Posterior cingulate gyrus (tissue), 11 donors: Measurements from ENCODE around the gene ABHD12.
A peak's percentile ranks its signal among the peaks of the same experiment; 100 is the strongest.

Experiments
- DNase-seq, 10 donors: peaks; one replicate each; pipeline versions ENCODE4 v3.0.0 to v3.0.0-alpha.2; 2020 to 2021; ENCODE audit warnings: mixed read lengths in 3 of 10
- intact Hi-C: fragments of 100-400 bp; cut with DNase I; formaldehyde crosslinking; loops from one replicate; pipeline ENCODE4 v1.15.1; 2023

Gene ABHD12

DNA sequence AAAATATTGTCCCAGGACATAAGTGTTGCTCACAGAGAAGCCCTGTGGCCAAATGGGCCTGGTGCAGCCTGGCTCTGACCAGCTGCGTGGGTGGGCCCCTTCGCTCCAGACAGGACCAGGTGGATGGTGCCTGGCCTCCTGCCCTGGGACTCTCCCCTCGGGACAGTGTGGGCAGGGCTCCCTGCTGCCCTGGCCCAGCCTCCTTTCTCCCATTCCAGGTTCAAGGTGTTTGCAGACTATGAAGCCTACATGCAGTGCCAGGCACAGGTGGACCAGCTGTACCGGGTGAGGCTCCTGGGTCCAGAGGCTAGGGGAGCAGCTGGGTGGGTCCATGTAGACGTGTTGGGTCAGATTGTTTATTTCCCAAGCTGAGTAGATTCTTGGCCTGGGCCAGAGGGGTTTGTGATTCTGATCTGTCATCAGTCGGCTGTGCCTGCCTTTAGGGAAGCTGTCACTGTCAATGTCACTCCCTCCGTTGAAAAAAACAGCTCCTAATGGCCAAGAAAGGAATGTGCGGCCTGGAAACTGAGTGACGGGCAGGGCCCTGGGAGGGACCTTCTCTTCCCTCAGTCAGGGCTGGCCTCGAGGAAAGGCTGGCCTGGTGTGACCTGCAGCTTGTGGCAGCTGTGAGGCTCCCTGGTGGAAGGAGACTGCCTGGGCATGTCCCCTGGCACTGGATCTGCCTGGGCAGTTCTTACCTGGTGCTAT, 95.1 kb downstream of the ABHD12 start:
- DNase-seq: no peak
- intact Hi-C loops: loop anchor here (10.0 kb wide), 1 partner anchor 61 kb away; no protein-coding TSS in a partner anchor

DNA sequence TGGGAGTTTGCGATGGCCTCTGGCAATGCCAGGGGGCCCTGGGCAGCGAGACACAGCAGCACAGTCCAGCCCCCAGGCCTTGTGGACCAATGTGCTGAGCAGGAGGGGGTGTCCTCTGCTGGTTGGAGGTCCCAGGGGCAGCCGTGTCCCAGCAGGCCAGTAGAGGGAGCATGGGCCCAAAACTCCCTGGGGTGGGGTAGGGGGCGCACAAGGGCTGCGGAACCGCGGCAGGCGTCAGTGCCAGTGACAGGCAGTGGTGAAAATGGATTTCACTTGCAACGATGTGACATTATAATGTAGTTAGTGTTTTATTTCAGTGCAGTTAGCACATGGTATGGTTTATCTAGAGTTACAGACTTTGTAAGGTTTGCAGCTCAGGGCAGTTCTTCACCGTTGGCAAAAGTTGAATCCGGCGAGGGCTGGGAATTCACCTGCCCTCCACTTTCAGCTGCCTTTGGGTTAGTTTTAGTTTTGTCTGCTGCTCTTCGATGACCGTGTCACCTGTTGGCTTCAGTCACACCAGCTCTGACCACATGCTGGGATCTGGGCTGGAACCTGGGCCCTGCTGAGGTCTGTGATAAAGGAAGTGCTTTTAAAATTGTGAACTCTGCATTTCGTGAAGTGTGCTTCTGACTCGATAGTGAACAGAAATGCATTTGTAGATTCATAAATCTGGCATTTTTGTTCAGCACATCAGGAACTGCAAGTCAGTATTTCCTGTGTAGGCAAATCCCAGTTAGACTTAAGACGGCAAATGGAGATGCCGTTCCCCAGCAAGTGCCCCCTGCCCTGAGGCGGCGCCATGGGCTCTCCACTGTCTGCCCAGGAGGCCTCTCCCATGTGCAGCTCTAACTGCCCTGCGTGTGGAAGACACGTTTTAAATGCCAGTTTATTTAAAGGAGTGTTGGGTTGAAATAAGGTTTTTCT, 95.9 kb downstream of the ABHD12 start:
- peak in 9 of 10 donors; percentile 49 to 95 (median 76) for DNase-seq
- intact Hi-C loops: loop anchor here (1.0 to 10.0 kb wide), 2 partner anchors 60 to 105 kb away; no protein-coding TSS in a partner anchor

DNA sequence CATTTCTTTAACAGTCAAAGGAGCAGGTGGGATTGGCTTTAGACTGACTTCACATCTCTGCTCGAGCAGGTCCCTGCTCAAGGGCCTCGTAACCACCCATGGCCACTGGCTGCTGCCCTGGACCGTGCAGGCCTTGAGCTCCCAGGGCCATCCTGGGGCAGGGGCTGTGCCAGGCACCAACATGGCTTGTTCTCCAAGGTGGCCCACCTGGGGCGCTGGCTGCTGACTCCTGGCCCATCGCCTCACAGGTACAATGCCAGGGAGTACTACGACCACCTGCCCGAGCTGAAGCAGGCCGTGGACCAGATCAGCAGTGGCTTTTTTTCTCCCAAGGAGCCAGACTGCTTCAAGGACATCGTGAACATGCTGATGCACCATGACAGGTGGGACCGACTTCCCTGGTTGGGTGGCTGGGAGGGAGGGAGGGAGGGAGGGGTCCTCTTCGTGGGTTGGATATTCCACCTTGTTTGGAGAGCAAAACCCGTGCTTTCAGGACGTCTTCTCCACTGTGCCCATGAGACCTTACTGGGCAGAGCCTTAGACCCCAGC, 96.7 kb downstream of the ABHD12 start:
- DNase-seq: peak in 1 of 10 donors; percentile 85
- intact Hi-C loops: loop anchor here (1.0 to 10.0 kb wide), 2 partner anchors 59 to 105 kb away; no protein-coding TSS in a partner anchor

DNA sequence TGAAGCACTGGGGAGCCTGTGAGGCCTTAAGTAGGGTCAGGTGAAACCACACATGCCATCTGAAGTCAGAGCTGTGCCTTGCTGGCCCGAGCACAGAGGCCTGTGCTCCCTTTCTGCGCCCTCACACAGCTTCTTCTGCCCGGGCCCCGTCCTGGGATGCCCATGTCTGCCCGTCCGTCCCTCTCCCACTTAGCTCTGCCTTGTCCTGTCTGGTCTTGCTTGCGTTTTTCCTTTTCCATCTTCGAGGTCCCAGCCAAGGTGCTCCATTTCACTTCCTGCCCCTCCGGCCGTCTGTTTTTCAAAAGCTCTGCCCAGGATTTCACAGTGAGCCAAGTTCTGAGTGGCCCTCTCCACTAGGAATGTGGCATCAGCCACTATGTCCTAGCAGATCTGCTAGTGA, 97.1 kb downstream of the ABHD12 start:
- intact Hi-C loops: loop anchor here (10.0 kb wide), 1 partner anchor 59 kb away; no protein-coding TSS in a partner anchor
- no peak for DNase-seq

DNA sequence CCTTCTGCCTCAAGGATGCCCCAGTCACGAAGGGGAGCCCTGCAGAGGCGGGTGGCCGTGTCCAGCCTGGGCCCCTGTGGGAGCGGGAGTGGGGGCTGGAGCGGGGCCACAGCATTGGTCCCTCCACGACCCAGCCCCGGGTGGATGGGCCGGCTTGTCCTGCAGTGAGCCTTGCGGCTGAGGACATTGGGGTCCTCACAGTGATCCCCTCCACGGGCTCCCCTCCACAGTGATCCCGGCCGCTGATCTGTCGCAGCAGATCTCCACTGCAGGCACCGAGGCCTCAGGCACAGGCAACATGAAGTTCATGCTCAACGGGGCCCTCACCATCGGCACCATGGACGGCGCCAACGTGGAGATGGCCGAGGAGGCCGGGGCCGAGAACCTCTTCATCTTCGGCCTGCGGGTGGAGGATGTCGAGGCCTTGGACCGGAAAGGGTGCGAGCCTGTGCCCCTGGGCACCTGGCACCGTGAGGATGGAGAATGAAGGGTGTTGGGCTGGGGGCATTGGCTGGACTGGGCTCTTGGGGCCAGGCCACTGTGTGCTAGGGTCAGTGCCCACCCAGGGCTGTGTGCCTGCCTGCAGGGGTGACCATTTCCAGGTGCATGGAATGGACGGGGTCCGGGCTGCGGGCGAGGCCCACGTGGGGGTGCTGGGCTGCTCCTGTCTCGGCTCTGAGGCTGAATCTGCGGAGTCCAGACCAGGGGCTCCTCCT, 98.3 kb downstream of the ABHD12 start:
- intact Hi-C loops: loop anchor here (10.0 kb wide), 1 partner anchor 58 kb away; no protein-coding TSS in a partner anchor

DNA sequence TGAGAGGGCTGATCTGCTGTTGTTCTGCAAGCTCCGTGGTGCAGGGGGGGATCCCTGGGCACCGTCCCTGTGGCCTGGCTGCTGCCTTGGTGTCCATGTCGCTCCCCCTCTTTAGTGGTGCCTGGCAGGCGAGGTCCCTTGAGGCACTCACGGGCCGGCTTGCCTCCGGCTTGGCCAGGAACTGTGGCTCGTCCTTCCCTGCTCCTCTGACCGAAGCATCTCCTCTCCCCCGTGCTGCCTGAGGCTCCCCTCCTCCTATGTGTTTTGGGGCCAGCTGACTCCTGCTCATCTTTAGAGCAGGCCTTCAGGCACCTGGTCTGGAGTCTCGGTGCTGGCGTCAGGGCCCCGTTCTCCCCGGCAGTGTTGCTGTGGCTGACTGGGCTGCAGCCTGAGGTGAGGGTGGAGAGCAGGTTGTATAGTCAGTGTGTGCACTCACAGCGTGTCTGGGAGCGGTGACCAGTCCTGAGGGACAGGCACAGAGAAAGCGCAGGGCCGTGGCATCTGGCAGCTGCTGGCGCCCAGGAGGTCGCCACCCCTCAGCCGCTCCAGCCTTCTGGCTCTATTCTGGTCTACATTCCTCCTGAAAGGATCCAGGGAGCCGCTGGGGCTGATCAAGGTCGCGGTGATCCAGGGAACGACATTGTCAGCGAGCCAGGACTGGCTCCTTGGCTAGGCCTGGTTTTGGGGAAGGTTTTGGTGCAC, 99.1 kb downstream of the ABHD12 start:
- peak in 3 of 10 donors; percentile 61 to 78 (median 71) for DNase-seq
- intact Hi-C loops: loop anchor here (10.0 kb wide), 1 partner anchor 57 kb away; no protein-coding TSS in a partner anchor

More for the DNA sequence above, 98.3 kb downstream of the ABHD12 start:
- no peak for DNase-seq

DNA sequence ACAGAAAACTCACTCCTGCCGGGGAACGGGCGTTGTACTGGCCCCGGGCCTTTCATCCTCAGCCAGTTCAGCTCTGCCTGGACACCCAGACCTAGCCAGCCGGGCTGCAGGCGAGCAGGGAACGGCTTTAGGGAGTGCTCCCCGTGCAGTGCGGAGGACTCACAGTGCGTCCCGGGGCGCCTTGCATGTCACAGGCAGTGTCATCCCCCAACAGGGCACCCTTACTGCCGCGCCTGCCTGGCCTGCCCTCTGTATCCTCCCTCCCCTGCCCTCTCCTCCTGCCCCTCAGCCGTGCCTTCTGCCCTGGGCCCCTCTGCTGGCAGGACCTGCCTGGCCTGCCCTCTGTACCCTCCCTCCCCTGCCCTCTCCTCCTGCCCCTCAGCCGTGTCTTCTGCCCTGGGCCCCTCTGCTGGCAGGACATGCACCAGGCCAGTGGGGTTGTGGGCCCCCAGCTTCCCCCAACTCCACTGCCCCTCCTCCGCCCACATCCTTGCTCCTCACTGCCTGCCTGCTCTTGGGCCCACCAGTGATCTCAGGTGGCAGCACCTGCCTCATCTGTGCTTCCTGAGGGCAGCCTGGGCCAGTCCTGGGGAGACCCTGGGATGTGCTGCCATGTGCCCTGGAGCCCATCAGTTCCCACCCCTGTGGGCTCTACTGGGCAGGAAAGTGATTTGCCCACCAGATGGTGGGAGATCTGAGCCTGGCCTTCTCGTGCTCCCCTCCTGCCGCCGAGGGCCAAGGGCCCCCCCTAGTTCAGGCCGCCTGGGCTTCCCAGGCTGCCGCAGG, 99.8 kb downstream of the ABHD12 start:
- intact Hi-C loops: loop anchor here (10.0 kb wide), 1 partner anchor 56 kb away; no protein-coding TSS in a partner anchor
- peak in 3 of 10 donors; percentile 66 to 75 (median 67) for DNase-seq

DNA sequence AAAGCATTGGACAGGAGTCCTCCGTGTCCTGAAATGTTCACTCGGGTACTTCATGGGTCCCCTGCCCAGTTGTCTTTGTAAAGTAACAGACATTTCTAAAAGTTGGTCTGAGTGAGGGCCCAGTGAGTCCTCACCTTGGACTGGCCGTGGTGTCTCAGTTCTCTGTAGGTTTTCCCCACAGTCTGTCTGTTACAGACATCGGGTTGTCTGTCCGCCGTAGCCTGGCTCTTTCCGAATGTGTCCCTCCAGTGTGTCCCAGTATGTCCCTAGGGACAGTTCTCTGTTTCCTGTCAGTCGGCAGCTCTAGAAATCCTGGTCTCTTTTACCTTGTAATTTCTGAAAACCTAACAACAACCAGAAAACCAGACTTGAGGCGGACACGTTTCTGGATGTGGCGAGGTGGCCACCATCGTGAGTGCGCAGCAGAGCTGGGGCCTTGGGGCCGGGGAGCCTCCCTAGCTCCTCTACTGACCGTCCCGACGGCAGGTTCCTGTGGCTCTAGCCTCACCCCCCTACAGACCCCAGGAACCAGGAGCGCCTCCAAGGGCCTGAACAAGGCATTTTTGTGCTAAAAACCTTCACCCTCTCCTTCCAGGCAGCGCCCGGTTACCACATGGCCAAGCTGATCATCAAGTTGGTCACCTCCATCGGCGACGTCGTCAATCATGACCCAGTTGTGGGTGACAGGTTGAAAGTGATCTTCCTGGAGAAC, 100.6 kb downstream of the ABHD12 start:
- peak in 4 of 10 donors; percentile 8 to 57 (median 54) for DNase-seq
- intact Hi-C loops: loop anchor here (10.0 kb wide), 1 partner anchor 55 kb away; no protein-coding TSS in a partner anchor

DNA sequence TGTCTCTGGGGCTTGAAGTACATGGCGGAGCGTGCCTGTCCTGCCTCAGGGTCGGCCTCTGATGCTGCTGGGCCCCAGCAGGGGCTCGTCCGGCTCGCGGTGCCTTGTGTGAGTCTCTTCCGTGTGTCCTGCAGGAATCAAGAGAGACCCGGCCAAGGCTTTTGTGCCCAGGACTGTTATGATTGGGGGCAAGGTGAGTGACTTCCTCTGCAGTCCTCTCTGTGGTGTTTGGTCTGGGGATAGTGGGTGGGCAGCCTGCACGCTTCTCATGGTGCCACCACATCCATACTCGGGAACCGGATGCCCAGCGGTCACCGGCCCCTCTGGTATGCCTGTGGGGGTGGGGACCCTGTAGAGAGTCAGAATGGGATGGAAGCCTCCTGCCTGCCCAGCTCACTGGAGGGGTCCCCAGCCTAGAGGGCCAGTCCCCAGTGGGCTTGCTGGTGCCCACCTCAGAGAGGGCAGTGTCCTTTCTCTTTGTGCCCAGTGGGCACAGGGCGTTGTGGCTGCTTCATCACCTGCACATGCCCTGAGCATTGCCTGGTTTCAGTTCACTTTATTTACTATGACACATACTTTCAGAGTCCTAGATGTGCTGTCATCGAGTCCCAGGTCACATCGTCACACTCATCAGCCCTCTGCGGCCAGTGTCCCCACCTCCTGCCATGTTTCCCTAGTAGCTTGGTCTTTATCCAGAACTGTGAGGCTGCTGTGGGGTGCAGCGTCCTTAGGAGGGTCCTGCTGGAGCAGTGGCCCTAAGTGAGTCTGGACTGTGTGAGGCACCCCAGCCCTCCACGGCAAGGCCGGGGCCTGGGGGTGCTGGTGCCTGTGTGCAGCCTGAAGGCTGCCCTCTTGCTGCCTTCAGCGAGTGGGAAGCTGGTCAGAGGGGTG, 102.1 kb downstream of the ABHD12 start:
- DNase-seq: peak in 4 of 10 donors; percentile 13 to 65 (median 58)
- intact Hi-C loops: no loop called here

DNA sequence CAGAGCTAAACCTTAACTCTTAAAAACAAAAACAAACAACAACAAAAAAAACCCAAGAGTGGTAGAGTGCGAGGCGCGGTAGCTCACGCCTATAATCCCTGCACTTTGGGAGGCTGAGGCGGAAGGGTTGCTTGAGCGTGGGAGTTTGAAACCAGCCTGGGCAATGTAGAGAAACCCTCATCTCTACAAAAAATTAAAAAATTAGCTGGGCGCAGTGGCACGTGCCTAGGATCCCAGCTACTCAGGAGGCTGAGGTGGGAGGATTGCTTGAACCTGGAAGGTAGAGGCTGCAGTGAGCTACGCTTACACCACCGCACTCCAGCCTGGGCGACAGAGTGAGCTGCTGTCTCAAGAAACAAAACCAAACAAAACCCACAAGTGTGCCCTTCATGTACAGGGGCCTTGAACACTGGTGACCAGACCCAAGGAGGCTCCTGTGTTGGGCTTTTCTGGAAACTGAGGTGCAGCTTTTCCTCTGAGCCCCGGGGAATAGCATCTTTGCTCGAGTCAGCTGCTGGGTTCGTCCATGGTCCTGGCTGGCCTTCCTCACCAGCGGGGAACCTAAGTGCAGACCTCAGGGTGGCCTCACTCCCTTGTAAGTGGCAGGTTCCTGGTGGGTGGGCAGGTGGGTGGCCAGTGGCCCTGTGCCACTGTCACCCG, 102.9 kb downstream of the ABHD12 start:
- DNase-seq: peak in 5 of 10 donors; percentile 3 to 58 (median 47)
- intact Hi-C loops: no loop called here

DNA sequence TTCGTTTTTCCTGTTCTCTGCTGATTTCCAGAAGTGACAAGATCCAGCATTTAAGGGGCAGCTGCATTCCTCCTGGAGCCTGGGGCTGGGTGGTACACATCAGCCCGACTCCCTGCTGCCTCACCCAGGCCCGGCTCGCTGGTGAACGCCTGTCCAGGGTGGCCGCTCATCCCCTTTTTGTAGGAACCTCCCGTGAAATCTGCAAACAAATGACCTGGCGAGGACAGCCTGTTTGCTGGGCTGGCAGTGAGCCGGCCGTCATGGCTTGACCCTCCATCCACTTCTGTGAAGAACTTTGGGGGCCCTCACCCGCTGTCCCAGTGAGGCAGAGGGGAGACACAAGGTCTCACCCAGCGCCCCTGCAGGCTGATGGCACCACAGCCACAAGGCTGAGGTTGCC, 103.7 kb downstream of the ABHD12 start:
- intact Hi-C loops: no loop called here
- DNase-seq: peak in 5 of 10 donors; percentile 7 to 57 (median 53)

DNA sequence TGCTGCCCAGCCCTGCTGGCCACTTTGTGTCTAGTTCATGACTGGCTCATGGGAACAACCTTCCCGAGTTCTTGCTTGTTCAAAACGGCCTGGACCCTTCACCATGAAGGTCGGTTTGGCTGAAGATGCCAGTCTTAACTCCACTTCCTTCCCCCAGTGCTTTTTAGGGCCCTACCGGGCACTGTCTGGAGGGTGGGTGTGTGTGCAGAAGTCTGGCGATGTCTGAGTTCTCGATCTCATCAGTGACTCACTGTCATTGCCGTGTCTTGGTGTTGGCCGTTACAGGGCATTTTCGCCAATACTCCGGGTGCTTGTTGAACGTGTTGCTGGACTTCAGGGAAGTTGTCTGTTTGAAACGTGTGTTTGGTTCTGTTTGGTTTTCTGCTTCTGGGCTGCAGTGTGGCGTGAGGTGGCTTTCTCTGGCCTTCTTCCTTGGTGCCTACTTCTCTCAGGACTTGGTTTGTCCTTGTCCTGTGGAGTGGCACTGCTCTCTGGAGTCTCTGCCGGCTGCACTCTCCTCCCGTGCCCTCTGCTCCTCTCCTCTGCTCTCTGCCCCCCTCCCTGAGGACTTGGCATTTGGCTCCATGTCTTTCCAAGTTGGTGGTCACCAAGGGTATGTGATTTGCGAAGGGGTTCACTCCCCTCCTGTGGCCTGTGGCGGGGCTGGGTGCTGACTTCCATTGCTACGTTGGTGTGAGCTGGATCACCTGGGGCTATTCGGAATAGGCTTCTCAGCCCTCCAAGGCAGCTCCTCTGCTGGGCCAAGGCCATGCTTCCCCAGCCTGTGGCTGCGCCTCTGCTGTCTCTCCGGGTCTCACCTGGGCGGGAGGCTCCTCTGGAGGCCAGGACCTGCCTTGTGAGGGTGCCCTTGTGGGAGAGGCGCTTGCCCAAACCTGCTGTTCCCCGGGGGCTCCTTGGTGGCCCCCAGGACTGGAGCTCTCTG, 104.5 kb downstream of the ABHD12 start:
- intact Hi-C loops: no loop called here
- DNase-seq: peak in 8 of 10 donors; percentile 1 to 71 (median 16)

DNA sequence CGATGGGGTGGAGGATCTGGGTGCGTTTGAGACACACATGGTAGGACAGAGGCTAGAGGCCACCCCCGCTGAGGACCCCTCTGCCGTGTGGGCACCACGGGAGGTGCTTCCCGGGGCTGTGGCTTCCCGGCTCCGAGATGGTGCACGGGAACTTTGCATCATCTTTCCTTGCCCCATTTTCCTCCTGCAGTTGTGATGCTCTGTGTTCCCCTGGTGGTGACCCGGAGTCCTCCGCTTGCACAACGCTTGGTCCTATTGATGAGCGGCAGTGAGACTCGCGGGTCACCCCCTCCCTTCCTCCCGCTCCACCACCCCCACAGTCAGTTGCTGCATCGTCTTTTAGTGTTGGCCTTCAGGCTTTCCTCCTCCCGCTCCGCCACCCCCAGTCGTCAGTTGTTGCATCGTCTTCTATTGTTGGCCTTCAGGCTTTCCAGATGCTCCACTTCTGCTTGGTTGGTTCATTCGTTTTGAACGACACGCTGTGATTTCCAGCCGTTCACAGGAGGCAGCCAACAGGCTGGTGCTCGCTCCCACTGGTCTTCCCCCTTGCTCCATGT, 105.5 kb downstream of the ABHD12 start:
- DNase-seq: peak in 9 of 10 donors; percentile 9 to 89 (median 34)
- intact Hi-C loops: no loop called here

DNA sequence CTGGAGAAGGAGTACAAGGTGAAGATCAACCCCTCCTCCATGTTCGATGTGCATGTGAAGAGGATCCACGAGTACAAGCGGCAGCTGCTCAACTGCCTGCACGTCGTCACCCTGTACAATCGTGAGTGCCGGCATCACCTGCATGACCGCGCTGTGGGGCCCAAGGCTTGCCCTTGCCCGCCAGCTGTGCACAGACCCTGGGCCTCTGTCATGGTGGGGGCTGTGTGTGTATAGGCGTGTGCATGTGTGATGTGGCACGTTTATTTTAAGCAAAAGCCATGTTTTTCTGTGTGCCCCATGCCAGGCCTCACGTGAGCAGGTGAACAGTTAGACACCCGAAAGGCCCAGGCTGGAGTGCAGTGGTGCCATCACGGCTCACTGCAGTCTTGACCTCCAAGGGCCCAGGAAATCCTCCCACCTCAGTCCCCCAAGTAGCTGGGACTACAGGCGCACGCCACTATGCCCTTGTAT, 106.5 kb downstream of the ABHD12 start:
- peak in 6 of 10 donors; percentile 2 to 72 (median 16) for DNase-seq
- intact Hi-C loops: no loop called here
